ENCODE measurements around the gene INPP5E. TPM values are rescaled to one million over a fixed set of nuclear protein-coding genes. Genes with fewer than 3 reads are reported as not detected.

The INPP5E gene
- polyA plus RNA-seq, 2 of the 4 experiments (the other 2 are of a cell fraction) = 5.2 to 11.2 TPM

- Histone ChIP-seq H3K27ac (peak within 1 kb of the TSS; percentile 91 to 95), H3K4me1 (peaks cover 19% of the 10 kb centered on the region), H3K4me3 (peak within 1 kb of the TSS; percentile 78), H3K4me2 (peak within 1 kb of the TSS; percentile 97), H3K9me3 (no peaks in the 10 kb centered on the region)
- ATAC-seq = peak; percentile 86 to 91
- POLR2A ChIA-PET = interaction anchor here (2.5 kb wide), 1 partner anchor 48 kb away, joined by 7 read pairs; the partner anchor contains the start of gene DNLZ
- peak; percentile 90 to 93 for DNase-seq (ENCODE audit: low read depth in 1 of 2, low spot score in 1 of 2)
- CTCF ChIA-PET = interaction anchor here (1.0 to 2.8 kb wide), 3 partner anchors 10 to 74 kb away, joined by 3 to 19 read pairs (median 3); no protein-coding TSS in a partner anchor
- FAIRE-seq = no peak
- 3% methylated on average over 32 of the region's 83 CpGs for WGBS (ENCODE audit: missing lambda C conversion rate)
- TF ChIP-seq MAX (IDR thresholded peaks at IDR 0.05) = peak; percentile 68; the same call in 1 of the 2 replicates
- TF ChIP-seq FOSB (CRISPR knock-in tag; IDR thresholded peaks at IDR 0.05) = no peak
- TF ChIP-seq ELK1 (IDR thresholded peaks at IDR 0.05; ENCODE audit: low read depth, low read length) = no peak
- TF ChIP-seq JUN (IDR thresholded peaks at IDR 0.05) = peak; percentile 82 to 98; a peak in 4 of 5 replicates
- no peak for TF ChIP-seq RARB (CRISPR knock-in tag; IDR thresholded peaks at IDR 0.05)
- TF ChIP-seq NFE2L2 (conservative IDR thresholded peaks at IDR 0.05; ENCODE audit: low read length) = no peak
- no peak for TF ChIP-seq SREBF2 (IDR thresholded peaks at IDR 0.05)
- no peak for TF ChIP-seq HOXB5 (CRISPR knock-in tag; IDR thresholded peaks at IDR 0.05)
- TF ChIP-seq RCOR1 (IDR thresholded peaks at IDR 0.05; ENCODE audit: low read depth, low read length) = no peak
- TF ChIP-seq KDM5A (IDR thresholded peaks at IDR 0.05) = peak; percentile 97
- no peak for TF ChIP-seq EHMT2 (IDR thresholded peaks at IDR 0.05; ENCODE audit: low read depth)
- TF ChIP-seq REST (IDR thresholded peaks at IDR 0.05) = no peak
- no peak for TF ChIP-seq RAD21 (conservative IDR thresholded peaks at IDR 0.05 in 1 of 2, IDR thresholded peaks at IDR 0.05 in 1 of 2)
- peak; percentile 93 for TF ChIP-seq BCL3 (IDR thresholded peaks at IDR 0.05)
- no peak for TF ChIP-seq RFX5 (IDR thresholded peaks at IDR 0.05)
- TF ChIP-seq CTCF (IDR thresholded peaks at IDR 0.05) = no peak
- TF ChIP-seq NPAS2 (CRISPR knock-in tag; IDR thresholded peaks at IDR 0.05; ENCODE audit: borderline replicate concordance) = no peak
- TF ChIP-seq CHD4 (IDR thresholded peaks at IDR 0.05; ENCODE audit: borderline replicate concordance) = no peak
- no peak for TF ChIP-seq KDM1A (IDR thresholded peaks at IDR 0.05; ENCODE audit: low read depth)
- TF ChIP-seq ZFP36 (IDR thresholded peaks at IDR 0.05; ENCODE audit: borderline replicate concordance, partially characterized antibody) = no peak
- no peak for TF ChIP-seq BHLHE40 (IDR thresholded peaks at IDR 0.05; ENCODE audit: low read depth, low read length)
- no peak for TF ChIP-seq ZC3H11A (IDR thresholded peaks at IDR 0.05)
- no peak for TF ChIP-seq TP53 (CRISPR knock-in tag; IDR thresholded peaks at IDR 0.05)
- no peak for TF ChIP-seq FOSL2 (IDR thresholded peaks at IDR 0.05)
- no peak for TF ChIP-seq FOSL2 (CRISPR knock-in tag; IDR thresholded peaks at IDR 0.05)
- TF ChIP-seq EHF (CRISPR knock-in tag; IDR thresholded peaks at IDR 0.05) = no peak
- peak; percentile 53 for TF ChIP-seq CHD2 (IDR thresholded peaks at IDR 0.05; ENCODE audit: low read length, partially characterized antibody)
- TF ChIP-seq HOXA7 (CRISPR knock-in tag; IDR thresholded peaks at IDR 0.05) = no peak
- no peak for TF ChIP-seq USF2 (IDR thresholded peaks at IDR 0.05)
- no peak for TF ChIP-seq CBX8 (IDR thresholded peaks at IDR 0.05)
- no peak for TF ChIP-seq NR3C1 (IDR thresholded peaks at IDR 0.05)
- TF ChIP-seq E2F6 (IDR thresholded peaks at IDR 0.05; ENCODE audit: borderline replicate concordance, low read depth) = no peak; the same call in 1 of the 2 replicates
Observed at GRCh38 chr9:136410500-136411287, 29.0 kb downstream of the INPP5E start, which contains the start of the genes ENTR1 and PMPCA. ENTR1 (minus strand) TSS chr9:136410614; CDS start chr9:136410397, 217 bp downstream. PMPCA (plus strand) TSS chr9:136410658; CDS start chr9:136410669, 11 bp downstream.
